Measurements from ENCODE around the gene PAX7. TPM values are rescaled to one million over a fixed set of nuclear protein-coding genes. Genes with fewer than 3 reads are reported as not detected.

The PAX7 gene
- total RNA-seq, 4 donors from 2014 or later = not detected

DNA sequence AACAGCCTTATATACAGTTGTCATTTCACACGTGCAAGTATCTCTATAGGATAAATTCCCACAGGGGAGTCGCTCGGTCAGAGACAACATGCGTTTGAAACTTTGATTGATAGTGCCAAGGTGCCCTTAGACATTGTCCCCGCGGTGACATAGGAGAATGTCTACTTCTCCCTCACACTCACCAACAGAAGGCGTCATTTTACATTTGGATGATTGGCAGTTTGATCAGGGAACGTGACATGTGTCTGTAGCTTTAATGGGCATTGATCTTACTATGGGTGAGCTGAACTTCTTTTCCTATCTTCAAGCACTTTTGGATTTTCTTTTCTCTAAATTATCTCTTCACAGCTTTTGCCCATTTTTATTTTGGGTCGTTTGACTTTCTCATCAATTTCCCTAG, 42.6 kb upstream of the PAX7 start:
- TF ChIP-seq, protein P1, sequence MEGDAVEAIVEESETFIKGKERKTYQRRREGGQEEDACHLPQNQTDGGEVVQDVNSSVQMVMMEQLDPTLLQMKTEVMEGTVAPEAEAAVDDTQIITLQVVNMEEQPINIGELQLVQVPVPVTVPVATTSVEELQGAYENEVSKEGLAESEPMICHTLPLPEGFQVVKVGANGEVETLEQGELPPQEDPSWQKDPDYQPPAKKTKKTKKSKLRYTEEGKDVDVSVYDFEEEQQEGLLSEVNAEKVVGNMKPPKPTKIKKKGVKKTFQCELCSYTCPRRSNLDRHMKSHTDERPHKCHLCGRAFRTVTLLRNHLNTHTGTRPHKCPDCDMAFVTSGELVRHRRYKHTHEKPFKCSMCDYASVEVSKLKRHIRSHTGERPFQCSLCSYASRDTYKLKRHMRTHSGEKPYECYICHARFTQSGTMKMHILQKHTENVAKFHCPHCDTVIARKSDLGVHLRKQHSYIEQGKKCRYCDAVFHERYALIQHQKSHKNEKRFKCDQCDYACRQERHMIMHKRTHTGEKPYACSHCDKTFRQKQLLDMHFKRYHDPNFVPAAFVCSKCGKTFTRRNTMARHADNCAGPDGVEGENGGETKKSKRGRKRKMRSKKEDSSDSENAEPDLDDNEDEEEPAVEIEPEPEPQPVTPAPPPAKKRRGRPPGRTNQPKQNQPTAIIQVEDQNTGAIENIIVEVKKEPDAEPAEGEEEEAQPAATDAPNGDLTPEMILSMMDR (IDR thresholded peaks at IDR 0.05) = no peak
- no peak for TF ChIP-seq EP300 (IDR thresholded peaks at IDR 0.05)
- no peak for TF ChIP-seq POLR2A (IDR thresholded peaks at IDR 0.05)
- Histone ChIP-seq H3K27ac (no peak overlapping the region), H3K9me3 (no peaks in the 10 kb centered on the region), H3K27me3 (peaks cover 0 to 5% of the 10 kb centered on the region in 2 donors), H3K36me3 (no peaks in the 10 kb centered on the region), H3K4me1 (peaks cover 0 to 16% (median 0%) of the 10 kb centered on the region in 4 donors), H3K4me3 (no peak overlapping the region)
- DNase-seq (ENCODE audit: low spot score in 2 of 2) = no peak
- WGBS, 2 donors = 54 to 57% methylated on average over 9 of the region's 9 CpGs

DNA sequence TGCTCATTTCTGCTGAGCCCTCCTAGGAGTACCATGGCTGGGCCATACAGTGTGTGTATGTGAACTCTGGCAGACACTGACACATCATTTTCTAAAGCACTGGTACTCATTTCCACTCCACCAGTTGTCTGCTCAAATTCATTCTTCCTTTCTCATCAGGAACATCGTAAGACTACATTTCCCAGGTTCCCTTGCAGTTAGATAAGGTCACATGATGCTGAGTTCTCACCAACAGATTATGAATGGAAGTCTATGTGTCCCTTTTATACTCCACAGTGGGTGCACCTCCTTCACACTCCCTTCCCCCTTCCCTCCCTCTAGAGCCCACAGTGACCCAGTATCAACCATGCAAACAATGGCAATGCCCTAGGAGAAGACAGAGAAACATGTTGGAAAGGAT, 38.3 kb upstream of the PAX7 start:
- peaks cover 0 to 30% of the 10 kb centered on the region in 2 donors for H3K27me3 ChIP-seq
- TF ChIP-seq POLR2A (IDR thresholded peaks at IDR 0.05) (no peak), EP300 (IDR thresholded peaks at IDR 0.05) (no peak)
- TF ChIP-seq, protein P1 (IDR thresholded peaks at IDR 0.05) = no peak
- H3K36me3 ChIP-seq = no peaks in the 10 kb centered on the region
- no peaks in the 10 kb centered on the region for H3K4me1 ChIP-seq
- WGBS, 2 donors = 65 to 67% methylated on average over 1 of the region's 1 CpG
- no peaks in the 10 kb centered on the region for H3K9me3 ChIP-seq
- H3K4me3 ChIP-seq = no peak overlapping the region
- no peak overlapping the region for H3K27ac ChIP-seq
- no peak for DNase-seq (ENCODE audit: low spot score in 2 of 2)

DNA sequence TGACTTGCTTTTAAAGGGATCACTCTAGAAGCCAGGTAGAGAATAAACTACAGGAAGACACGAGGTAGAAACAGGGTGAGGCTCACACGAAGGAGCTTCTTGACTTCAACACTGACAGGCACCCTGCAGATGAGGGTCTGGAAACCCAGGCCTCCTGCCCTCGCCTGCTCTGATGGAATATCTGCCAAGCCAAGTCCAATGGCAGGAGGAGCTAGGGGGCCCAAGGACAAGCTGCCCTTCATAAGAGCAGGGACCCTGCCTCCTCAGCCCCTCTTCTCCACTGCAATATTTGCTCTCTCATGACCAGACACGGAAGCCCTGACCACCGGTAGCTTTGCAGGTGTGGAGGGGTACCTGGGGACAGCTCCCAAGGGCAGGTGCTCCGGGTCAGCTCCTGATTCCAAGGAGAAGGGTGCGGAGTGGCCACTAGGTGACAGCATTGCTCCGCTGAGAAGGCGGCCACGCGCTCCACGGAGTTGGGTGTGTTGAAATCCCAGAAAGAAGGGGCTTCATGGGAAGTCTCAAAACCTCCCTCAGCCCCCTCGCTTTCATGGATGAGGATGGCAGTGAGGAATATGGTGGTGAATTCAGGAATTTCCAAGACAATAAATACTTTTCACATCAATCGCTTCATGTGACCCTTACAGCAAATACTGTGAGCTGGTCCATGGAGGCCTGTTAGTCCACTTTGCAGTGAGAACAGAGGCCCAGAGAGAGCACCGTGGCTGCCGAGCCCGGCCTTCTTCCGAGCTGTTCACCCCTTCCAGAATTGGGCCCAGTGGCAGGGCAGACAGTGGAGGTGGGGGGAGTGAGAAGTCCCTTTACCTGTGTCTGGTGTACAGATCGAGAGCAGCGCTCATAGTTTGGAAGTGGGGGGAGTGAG, 33.2 kb upstream of the PAX7 start:
- no peaks in the 10 kb centered on the region for H3K9me3 ChIP-seq

DNA sequence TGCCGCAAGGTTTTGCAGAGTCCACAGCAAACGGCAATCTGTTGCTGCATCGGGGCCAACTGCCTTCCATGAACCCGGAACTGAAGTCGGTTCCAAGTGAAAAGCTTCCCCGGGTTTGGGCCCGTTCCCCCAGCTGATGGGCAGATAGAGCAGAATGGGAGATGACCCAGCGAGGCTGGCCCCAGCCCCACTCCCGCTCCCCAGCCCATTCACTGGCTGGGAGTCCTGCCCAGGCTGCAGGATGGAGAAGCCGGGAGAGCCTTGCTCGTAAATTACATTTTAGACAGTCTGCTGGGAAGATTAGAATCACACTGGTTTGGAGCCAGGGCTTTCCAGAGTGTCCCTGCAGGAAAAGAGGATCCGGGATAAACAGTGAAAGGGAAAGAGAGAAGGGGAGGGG, 31.6 kb upstream of the PAX7 start:
- DNase-seq (ENCODE audit: low spot score in 2 of 2) = no peak
- no peaks in the 10 kb centered on the region for H3K36me3 ChIP-seq
- H3K4me1 ChIP-seq = no peaks in the 10 kb centered on the region
- H3K9me3 ChIP-seq = no peaks in the 10 kb centered on the region
- no peak overlapping the region for H3K4me3 ChIP-seq
- H3K27me3 ChIP-seq = peaks cover 0 to 46% of the 10 kb centered on the region in 2 donors
- WGBS, 2 donors = 6 to 11% methylated on average over 11 to 12 of the region's 12 CpGs
- no peak for TF ChIP-seq POLR2A (IDR thresholded peaks at IDR 0.05)
- no peak for TF ChIP-seq EP300 (IDR thresholded peaks at IDR 0.05)
- TF ChIP-seq, protein P1 (IDR thresholded peaks at IDR 0.05) = no peak
- no peak overlapping the region for H3K27ac ChIP-seq

More for the DNA sequence above, 33.2 kb upstream of the PAX7 start:
- H3K36me3 ChIP-seq = no peaks in the 10 kb centered on the region
- WGBS, 2 donors = 21 to 22% methylated on average over 19 to 20 of the region's 20 CpGs
- DNase-seq (ENCODE audit: low spot score in 2 of 2) = peak; percentile 34 to 40
- H3K4me3 ChIP-seq = no peak overlapping the region
- no peak overlapping the region for H3K27ac ChIP-seq
- TF ChIP-seq POLR2A (IDR thresholded peaks at IDR 0.05) (no peak), EP300 (IDR thresholded peaks at IDR 0.05) (no peak)
- TF ChIP-seq, protein P1 (IDR thresholded peaks at IDR 0.05) = peak; percentile 63 to 85 (median 81)
- no peaks in the 10 kb centered on the region for H3K4me1 ChIP-seq
- H3K27me3 ChIP-seq = peaks cover 0 to 55% of the 10 kb centered on the region in 2 donors

DNA sequence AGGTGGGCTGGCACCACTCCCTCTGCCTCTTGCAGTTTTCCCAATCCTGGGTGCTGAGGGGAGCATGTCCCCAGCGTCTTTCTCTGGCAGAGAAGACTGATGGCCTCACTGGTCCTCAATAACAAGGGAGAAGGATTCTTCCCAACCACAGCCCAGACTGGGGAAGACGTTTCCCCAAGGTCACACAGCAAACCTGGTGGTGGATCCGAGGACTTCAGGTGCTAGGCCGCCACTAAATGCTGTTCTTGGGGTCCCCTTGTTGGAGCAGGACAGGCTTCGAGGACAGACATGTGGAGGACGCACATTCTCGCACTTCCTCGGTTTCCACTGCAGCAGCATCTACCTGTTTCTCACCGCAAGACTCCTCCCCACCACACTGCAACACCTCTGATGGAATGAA, 30.9 kb upstream of the PAX7 start:
- H3K36me3 ChIP-seq = no peaks in the 10 kb centered on the region
- TF ChIP-seq POLR2A (IDR thresholded peaks at IDR 0.05) (no peak), EP300 (IDR thresholded peaks at IDR 0.05) (no peak)
- TF ChIP-seq, protein P1 (IDR thresholded peaks at IDR 0.05) = peak in 1 of 5 experiments; percentile 8
- no peaks in the 10 kb centered on the region for H3K4me1 ChIP-seq
- H3K9me3 ChIP-seq = no peaks in the 10 kb centered on the region
- peaks cover 0 to 40% of the 10 kb centered on the region in 2 donors for H3K27me3 ChIP-seq
- no peak for DNase-seq (ENCODE audit: low spot score in 2 of 2)
- WGBS, 2 donors = 69 to 75% methylated on average over 9 of the region's 9 CpGs
- no peak overlapping the region for H3K4me3 ChIP-seq
- H3K27ac ChIP-seq = no peak overlapping the region
